Right atrium auricular region (tissue), 2 donors: ENCODE results near the gene MLXIP. TPM values are rescaled to one million over a fixed set of nuclear protein-coding genes. Genes with fewer than 3 reads are reported as not detected.

Experiments used
- DNase-seq: peaks from one replicate; pipeline ENCODE4 v3.0.0-alpha.2; 2019; ENCODE audit warnings: low spot score
- H3K27ac ChIP-seq, 2 donors: fragments of 200-600 bp; sonication (generic); 1 replicate in 1 of 2; 2 replicates in 1 of 2; pipeline ENCODE4 v1.5.1; 2016 to 2019
- H3K27me3 ChIP-seq, 2 donors: fragments of 200-600 bp; sonication (generic); one replicate each; pipeline versions ENCODE4 v1.5.1 to v1.6.0; 2017 to 2019
- H3K36me3 ChIP-seq: fragments of 200-600 bp; sonication (generic); one replicate; pipeline ENCODE4 v1.5.1; 2016
- H3K4me1 ChIP-seq, 2 donors: fragments of 200-600 bp; sonication (generic); one replicate each; pipeline versions ENCODE4 v1.5.1 to v1.6.0; 2017 to 2019
- H3K4me3 ChIP-seq, 2 donors: fragments of 200-600 bp; sonication (generic); 1 replicate in 1 of 2; 2 replicates in 1 of 2; pipeline ENCODE4 v1.5.1; 2017 to 2019; ENCODE audit warnings: mild to moderate bottlenecking in 1 of 2, moderate library complexity in 1 of 2
- H3K9me3 ChIP-seq, 2 donors: fragments of 200-600 bp; sonication (generic); one replicate each; pipeline ENCODE4 v1.5.1; 2019
- CTCF ChIP-seq, 2 donors: fragments of 200-600 bp; sonication (generic); IDR thresholded peaks; one replicate each; pipeline ENCODE4 v1.5.1; 2019; ENCODE audit warnings: antibody characterized with exemption in 2 of 2
- total RNA-seq, 2 donors: library from RNA; depleted of rRNA; stranded (reverse); fragments of >200 nt; gene quantifications; one replicate each; pipeline ENCODE4 v1.1.0, GENCODE V29; 2016

MLXIP gene
- total RNA-seq, 2 donors from 2014 or later, result 14.2 to 24.1 TPM

- Histone ChIP-seq H3K4me1 (peaks cover 0 to 60% of the 10 kb centered on the region in 2 donors), H3K9me3 (no peaks in the 10 kb centered on the region), H3K27ac (peak overlapping the region; percentile 81 to 85), H3K36me3 (no peaks in the 10 kb centered on the region), H3K27me3 (no peaks in the 10 kb centered on the region), H3K4me3 (peak overlapping the region; percentile 64 to 74)
- TF ChIP-seq CTCF (IDR thresholded peaks at IDR 0.05), result no peak
- no peak for DNase-seq
Observed at GRCh38 chr12:122079532-122080081, 1.1 kb downstream of the MLXIP start.

- Histone ChIP-seq H3K4me3 (peak overlapping the region; percentile 64 to 74), H3K4me1 (peaks cover 0 to 64% of the 10 kb centered on the region in 2 donors), H3K9me3 (no peaks in the 10 kb centered on the region), H3K36me3 (peaks cover 5% of the 10 kb centered on the region), H3K27me3 (no peaks in the 10 kb centered on the region), H3K27ac (peak overlapping the region; percentile 81 to 85)
- DNase-seq, result peak; percentile 85
- no peak for TF ChIP-seq CTCF (IDR thresholded peaks at IDR 0.05)
Observed at GRCh38 chr12:122080149-122081082, 1.9 kb downstream of the MLXIP start.

- no peak for DNase-seq
- Histone ChIP-seq H3K36me3 (peaks cover 6% of the 10 kb centered on the region), H3K9me3 (no peaks in the 10 kb centered on the region), H3K27ac (peak overlapping the region; percentile 81 to 85), H3K4me1 (peaks cover 0 to 70% of the 10 kb centered on the region in 2 donors), H3K4me3 (peak overlapping the region; percentile 64 to 74), H3K27me3 (no peaks in the 10 kb centered on the region)
- TF ChIP-seq CTCF (IDR thresholded peaks at IDR 0.05), result no peak
Observed at GRCh38 chr12:122081083-122081696, 2.6 kb downstream of the MLXIP start.

GRCh38 chr12:122081697-122082221, 3.2 kb downstream of the MLXIP start:
- H3K27ac ChIP-seq, result peak overlapping the region; percentile 81 to 85
- H3K36me3 ChIP-seq, result peaks cover 6% of the 10 kb centered on the region
- peak overlapping the region; percentile 13 to 74 for H3K4me3 ChIP-seq
- TF ChIP-seq CTCF (IDR thresholded peaks at IDR 0.05), result no peak
- no peaks in the 10 kb centered on the region for H3K9me3 ChIP-seq
- no peaks in the 10 kb centered on the region for H3K27me3 ChIP-seq
- no peak for DNase-seq
- peaks cover 0 to 76% of the 10 kb centered on the region in 2 donors for H3K4me1 ChIP-seq

- Histone ChIP-seq H3K27ac (peak overlapping the region; percentile 81 to 85), H3K36me3 (peaks cover 6% of the 10 kb centered on the region), H3K4me1 (peaks cover 0 to 79% of the 10 kb centered on the region in 2 donors), H3K4me3 (no peak overlapping the region), H3K27me3 (no peaks in the 10 kb centered on the region), H3K9me3 (no peaks in the 10 kb centered on the region)
- no peak for TF ChIP-seq CTCF (IDR thresholded peaks at IDR 0.05)
- DNase-seq, result no peak
Observed at GRCh38 chr12:122082621-122083356, 4.2 kb downstream of the MLXIP start.
